CD14-positive monocyte (primary cell): Measurements from ENCODE around the gene RERE. TPM values are rescaled to one million over a fixed set of nuclear protein-coding genes. Genes with fewer than 3 reads are reported as not detected.

Experiments used
- DNase-seq, 3 donors: peaks; one replicate each; pipeline ENCODE4 v3.0.0-alpha.2; 2011 to 2022
- H2AFZ ChIP-seq: 2 replicates; pipeline ENCODE4 v1.6.0; 2012; ENCODE audit warnings: mild to moderate bottlenecking, low read depth, low read length, inconsistent platforms; ENCODE audit not compliant: insufficient read depth, poor library complexity, severe bottlenecking
- H3K27ac ChIP-seq, 2 donors: 1 replicate in 1 of 2; 2 replicates in 1 of 2; pipeline ENCODE4 v1.5.1; 2012 to 2013; ENCODE audit warnings: low read length in 2 of 2, control low read depth in 1 of 2, inconsistent platforms in 1 of 2, low read depth in 1 of 2, mild to moderate bottlenecking in 1 of 2
- H3K27me3 ChIP-seq, 2 donors: one replicate each; pipeline versions ENCODE4 v1.6.0 to v1.6.1; 2011 to 2013; ENCODE audit warnings: low read length in 2 of 2; ENCODE audit not compliant: control insufficient read depth in 2 of 2, insufficient read depth in 2 of 2
- H3K36me3 ChIP-seq, 2 donors: replicated peaks in 1 of 2; 1 replicate in 1 of 2; 2 replicates in 1 of 2; pipeline versions ENCODE4 v1.5.1 to v1.6.1; 2012 to 2013; ENCODE audit warnings: low read length in 2 of 2, control low read depth in 1 of 2, inconsistent platforms in 1 of 2, mild to moderate bottlenecking in 1 of 2; ENCODE audit not compliant: insufficient read depth in 2 of 2, control insufficient read depth in 1 of 2
- H3K4me1 ChIP-seq, 2 donors: 1 replicate in 1 of 2; 2 replicates in 1 of 2; pipeline versions ENCODE4 v1.5.1 to v1.6.1; 2012 to 2013; ENCODE audit warnings: low read length in 2 of 2, control low read depth in 1 of 2, inconsistent platforms in 1 of 2, mild to moderate bottlenecking in 1 of 2, moderate library complexity in 1 of 2; ENCODE audit not compliant: insufficient read depth in 2 of 2, control insufficient read depth in 1 of 2
- H3K4me2 ChIP-seq: replicated peaks from 2 replicates; pipeline ENCODE3; 2012; ENCODE audit warnings: low read length, moderate library complexity, mild to moderate bottlenecking; ENCODE audit not compliant: poor library complexity, severe bottlenecking; ENCODE audit errors: extremely low read depth
- H3K4me3 ChIP-seq, 3 experiments: fragments of 200-600 bp in 1 of 3; sonication (generic) in 1 of 3; replicated peaks in 1 of 3; 1 replicate in 2 of 3; 2 replicates in 1 of 3; pipeline ENCODE4 v1.5.1; 2011 to 2013; ENCODE audit warnings: low read length in 3 of 3, mild to moderate bottlenecking in 3 of 3, control low read depth in 2 of 3, low read depth in 2 of 3, inconsistent platforms in 1 of 3, moderate library complexity in 1 of 3
- H3K79me2 ChIP-seq: 2 replicates; pipeline ENCODE4 v1.6.0; 2012; ENCODE audit warnings: mild to moderate bottlenecking, control low read depth, inconsistent platforms, low read length, moderate library complexity; ENCODE audit not compliant: insufficient read depth
- H3K9ac ChIP-seq: 2 replicates; pipeline ENCODE4 v1.6.0; 2017; ENCODE audit warnings: low read length, mild to moderate bottlenecking; ENCODE audit not compliant: insufficient read depth, poor library complexity, severe bottlenecking
- H3K9me3 ChIP-seq, 2 donors: replicated peaks in 1 of 2; 1 replicate in 1 of 2; 2 replicates in 1 of 2; pipeline versions ENCODE4 v1.5.1 to v1.6.1; 2012 to 2013; ENCODE audit warnings: low read length in 2 of 2, control low read depth in 1 of 2; ENCODE audit not compliant: control insufficient read depth in 1 of 2, insufficient read depth in 1 of 2
- H4K20me1 ChIP-seq: 2 replicates; pipeline ENCODE4 v1.6.0; 2012; ENCODE audit warnings: mild to moderate bottlenecking, low read length, control low read depth, moderate library complexity; ENCODE audit not compliant: insufficient read depth
- H3K27ac Mint-ChIP-seq, 7 donors: one replicate each; pipeline ENCODE4 v1.8.0; 2020; ENCODE audit warnings: mild to moderate bottlenecking in 7 of 7, mixed read lengths in 7 of 7, moderate library complexity in 6 of 7, inconsistent platforms in 2 of 7
- H3K27me3 Mint-ChIP-seq, 3 donors: one replicate each; pipeline ENCODE4 v1.8.0; 2021 to 2022; ENCODE audit warnings: low read depth in 3 of 3, mild to moderate bottlenecking in 3 of 3, mixed read lengths in 3 of 3, moderate library complexity in 3 of 3, inconsistent platforms in 1 of 3
- H3K36me3 Mint-ChIP-seq, 2 donors: one replicate each; pipeline ENCODE4 v1.8.0; 2020; ENCODE audit warnings: mixed read lengths in 2 of 2, inconsistent platforms in 1 of 2, mild to moderate bottlenecking in 1 of 2
- H3K4me1 Mint-ChIP-seq: one replicate; pipeline ENCODE4 v1.8.0; 2020; ENCODE audit warnings: mild to moderate bottlenecking, mixed read lengths
- H3K4me3 Mint-ChIP-seq, 2 donors: one replicate each; pipeline ENCODE4 v1.8.0; 2020; ENCODE audit warnings: mild to moderate bottlenecking in 2 of 2, mixed read lengths in 2 of 2, moderate library complexity in 1 of 2
- H3K9me3 Mint-ChIP-seq, 7 donors: one replicate each; pipeline ENCODE4 v1.8.0; 2020 to 2022; ENCODE audit warnings: mixed read lengths in 7 of 7, mild to moderate bottlenecking in 6 of 7, moderate library complexity in 6 of 7, inconsistent platforms in 2 of 7
- WGBS: methylation state at CpG from one replicate; pipeline ENCODE4 v1.1.5; 2013; ENCODE audit warnings: missing lambda C conversion rate; ENCODE audit not compliant: insufficient coverage; 5-methylcytosine and 5-hydroxymethylcytosine counted together
- intact Hi-C, 2 donors: fragments of 100-400 bp; cut with micrococcal nuclease; formaldehyde crosslinking; loops; one replicate each; pipeline versions ENCODE4 v1.15.0 to v1.15.1; 2023
- polyA plus RNA-seq, 3 donors: library from polyadenylated mRNA; depleted of rRNA in 1 of 3; unstranded in 2 of 3; stranded (reverse) in 1 of 3; fragments of 300-500 nt in 2 of 3; fragments of >200 nt in 1 of 3; fragmentation: Illumina TruSeq in 2 of 3; gene quantifications; 1 replicate in 2 of 3; 2 replicates in 1 of 3; pipeline ENCODE4 v1.2.3, GENCODE V29; 2012 to 2021
- TF ChIP-seq, protein P1 (sequence below): fragments of 200-600 bp; IDR thresholded peaks from one replicate; pipeline ENCODE4 v1.8.0; 2022; ENCODE audit warnings: antibody characterized with exemption, mild to moderate bottlenecking

Gene RERE
- polyA plus RNA-seq, 3 donors, result 1.2 to 19.4 (median 3.8) TPM

DNA sequence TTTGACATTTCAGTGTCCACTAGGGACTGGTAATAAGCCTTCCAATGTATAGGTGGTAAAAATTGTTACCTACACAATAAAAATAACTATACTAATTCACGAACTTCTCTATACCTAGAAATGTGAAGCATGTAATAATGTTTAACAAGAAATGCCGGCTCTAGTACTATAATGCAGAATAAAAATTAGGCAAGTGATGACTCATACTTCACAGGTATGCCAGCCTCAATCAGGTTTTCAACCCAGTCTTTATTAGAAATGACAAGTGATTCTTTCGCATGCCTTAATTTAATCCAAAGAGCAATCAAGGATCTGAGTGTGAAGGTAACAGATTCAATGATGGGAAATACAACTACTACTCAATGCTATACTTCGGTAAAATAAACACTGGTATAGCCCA is 134.9 kb downstream of the RERE start:
- Histone ChIP-seq H3K4me2 (no peak overlapping the region), H3K27ac (no peak overlapping the region), H3K36me3 (no peaks in the 10 kb centered on the region), H3K27me3 (no peaks in the 10 kb centered on the region), H3K4me3 (no peak overlapping the region), H3K9me3 (no peaks in the 10 kb centered on the region), H2AFZ (no peak overlapping the region), H4K20me1 (no peaks in the 10 kb centered on the region), H3K4me1 (peaks cover 4 to 10% of the 10 kb centered on the region in 2 donors), H3K9ac (no peak overlapping the region), H3K79me2 (peaks cover 27% of the 10 kb centered on the region)
- Mint-ChIP-seq H3K9me3 (no peaks in the 10 kb centered on the region), H3K4me3 (no peak overlapping the region), H3K36me3 (peaks cover 0 to 4% of the 10 kb centered on the region in 2 donors), H3K27me3 (peaks cover 0 to 1% (median 0%) of the 10 kb centered on the region in 3 donors), H3K4me1 (peaks cover 14% of the 10 kb centered on the region), H3K27ac (no peak overlapping the region)
- DNase-seq, result no peak
- no CpG with 5 or more reads among the region's 4 CpGs for WGBS
- TF ChIP-seq, protein P1, sequence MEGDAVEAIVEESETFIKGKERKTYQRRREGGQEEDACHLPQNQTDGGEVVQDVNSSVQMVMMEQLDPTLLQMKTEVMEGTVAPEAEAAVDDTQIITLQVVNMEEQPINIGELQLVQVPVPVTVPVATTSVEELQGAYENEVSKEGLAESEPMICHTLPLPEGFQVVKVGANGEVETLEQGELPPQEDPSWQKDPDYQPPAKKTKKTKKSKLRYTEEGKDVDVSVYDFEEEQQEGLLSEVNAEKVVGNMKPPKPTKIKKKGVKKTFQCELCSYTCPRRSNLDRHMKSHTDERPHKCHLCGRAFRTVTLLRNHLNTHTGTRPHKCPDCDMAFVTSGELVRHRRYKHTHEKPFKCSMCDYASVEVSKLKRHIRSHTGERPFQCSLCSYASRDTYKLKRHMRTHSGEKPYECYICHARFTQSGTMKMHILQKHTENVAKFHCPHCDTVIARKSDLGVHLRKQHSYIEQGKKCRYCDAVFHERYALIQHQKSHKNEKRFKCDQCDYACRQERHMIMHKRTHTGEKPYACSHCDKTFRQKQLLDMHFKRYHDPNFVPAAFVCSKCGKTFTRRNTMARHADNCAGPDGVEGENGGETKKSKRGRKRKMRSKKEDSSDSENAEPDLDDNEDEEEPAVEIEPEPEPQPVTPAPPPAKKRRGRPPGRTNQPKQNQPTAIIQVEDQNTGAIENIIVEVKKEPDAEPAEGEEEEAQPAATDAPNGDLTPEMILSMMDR, result no peak
- intact Hi-C loops, result no loop called here

- peaks cover 0 to 1% (median 0%) of the 10 kb centered on the region in 3 donors for H3K27me3 Mint-ChIP-seq
- no peak overlapping the region for H3K4me3 ChIP-seq
- no peaks in the 10 kb centered on the region for H4K20me1 ChIP-seq
- no CpG with 5 or more reads among the region's 1 CpG for WGBS
- H3K27ac Mint-ChIP-seq, result no peak overlapping the region
- no peaks in the 10 kb centered on the region for H3K9me3 ChIP-seq
- DNase-seq, result no peak
- H3K36me3 ChIP-seq, result no peaks in the 10 kb centered on the region
- peaks cover 27% of the 10 kb centered on the region for H3K79me2 ChIP-seq
- no peak overlapping the region for H3K27ac ChIP-seq
- H3K4me2 ChIP-seq, result no peak overlapping the region
- peaks cover 7% of the 10 kb centered on the region for H3K4me1 Mint-ChIP-seq
- TF ChIP-seq, protein P1, result no peak
- H3K4me3 Mint-ChIP-seq, result no peak overlapping the region
- intact Hi-C loops, result no loop called here
- H3K27me3 ChIP-seq, result no peaks in the 10 kb centered on the region
- peaks cover 0 to 4% of the 10 kb centered on the region in 2 donors for H3K4me1 ChIP-seq
- H2AFZ ChIP-seq, result no peak overlapping the region
- H3K36me3 Mint-ChIP-seq, result peaks cover 0 to 1% of the 10 kb centered on the region in 2 donors
- H3K9ac ChIP-seq, result no peak overlapping the region
- H3K9me3 Mint-ChIP-seq, result no peaks in the 10 kb centered on the region
Measured at GRCh38 chr1:8681911-8682310, 135.5 kb downstream of the RERE start.
